Measurements from ENCODE around the gene XIRP1.

DNA sequence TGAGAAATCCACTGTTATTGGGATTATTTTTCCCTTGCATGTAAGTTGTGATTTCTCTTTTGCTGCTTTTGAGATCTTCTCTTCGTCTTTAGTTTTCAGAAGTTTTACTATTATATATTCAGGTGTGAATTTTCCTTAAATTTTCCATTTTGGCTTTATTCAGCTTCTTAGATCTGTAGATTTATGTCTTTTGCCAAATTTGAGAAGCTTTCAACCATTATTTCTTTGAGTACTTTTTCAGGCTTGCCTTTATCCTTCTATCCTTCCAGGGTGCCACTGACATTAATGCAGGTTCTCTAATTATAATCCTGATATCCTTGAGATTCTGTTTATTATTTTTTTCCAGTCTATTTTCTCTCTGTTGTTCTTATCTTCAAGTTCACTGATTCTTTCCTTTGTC is 38.1 kb upstream of the XIRP1 start:
- TF ChIP-seq POLR2A (IDR thresholded peaks at IDR 0.05) = no peak
- TF ChIP-seq, protein P1, sequence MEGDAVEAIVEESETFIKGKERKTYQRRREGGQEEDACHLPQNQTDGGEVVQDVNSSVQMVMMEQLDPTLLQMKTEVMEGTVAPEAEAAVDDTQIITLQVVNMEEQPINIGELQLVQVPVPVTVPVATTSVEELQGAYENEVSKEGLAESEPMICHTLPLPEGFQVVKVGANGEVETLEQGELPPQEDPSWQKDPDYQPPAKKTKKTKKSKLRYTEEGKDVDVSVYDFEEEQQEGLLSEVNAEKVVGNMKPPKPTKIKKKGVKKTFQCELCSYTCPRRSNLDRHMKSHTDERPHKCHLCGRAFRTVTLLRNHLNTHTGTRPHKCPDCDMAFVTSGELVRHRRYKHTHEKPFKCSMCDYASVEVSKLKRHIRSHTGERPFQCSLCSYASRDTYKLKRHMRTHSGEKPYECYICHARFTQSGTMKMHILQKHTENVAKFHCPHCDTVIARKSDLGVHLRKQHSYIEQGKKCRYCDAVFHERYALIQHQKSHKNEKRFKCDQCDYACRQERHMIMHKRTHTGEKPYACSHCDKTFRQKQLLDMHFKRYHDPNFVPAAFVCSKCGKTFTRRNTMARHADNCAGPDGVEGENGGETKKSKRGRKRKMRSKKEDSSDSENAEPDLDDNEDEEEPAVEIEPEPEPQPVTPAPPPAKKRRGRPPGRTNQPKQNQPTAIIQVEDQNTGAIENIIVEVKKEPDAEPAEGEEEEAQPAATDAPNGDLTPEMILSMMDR (IDR thresholded peaks at IDR 0.05) = no peak

Measured in uterus (tissue), 2 donors.